Ramos (cell line): Measurements from ENCODE around the gene KCNE2.
"Not testable (repeated sequence)": the region's sequence is repeated elsewhere in the genome, so short reads cannot be mapped to it uniquely, and the experiment has no call there.

Source experiments
- in situ Hi-C: fragments of 300-500 bp; cut with MboI; formaldehyde crosslinking; loops from one replicate; pipeline ENCODE4 v1.14.3; 2022; ENCODE audit warnings: low sequenced_read_pairs; ENCODE audit not compliant: unreplicated experiment

Gene KCNE2

DNA sequence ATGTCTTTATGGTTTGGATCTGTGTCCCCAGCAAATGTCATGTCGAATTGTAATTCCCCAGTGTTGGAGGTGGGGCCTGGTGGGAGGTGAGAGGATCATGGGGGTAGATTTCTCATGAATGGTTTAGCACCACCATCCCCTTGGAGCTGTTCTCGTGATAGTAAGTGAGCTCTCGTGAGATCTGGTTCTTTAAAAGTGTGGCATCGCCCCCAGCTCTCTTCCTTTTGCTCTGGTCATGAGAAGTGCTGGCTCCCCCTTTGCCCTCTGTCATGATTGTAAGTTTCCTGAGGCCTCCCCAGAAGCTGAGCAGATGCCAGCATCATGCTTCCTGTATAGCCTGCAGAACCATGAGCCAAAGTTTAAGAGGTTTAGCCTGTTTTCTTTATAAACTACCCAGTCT is 11.2 kb upstream of the KCNE2 start:
- in situ Hi-C loops, result no loop called here

DNA sequence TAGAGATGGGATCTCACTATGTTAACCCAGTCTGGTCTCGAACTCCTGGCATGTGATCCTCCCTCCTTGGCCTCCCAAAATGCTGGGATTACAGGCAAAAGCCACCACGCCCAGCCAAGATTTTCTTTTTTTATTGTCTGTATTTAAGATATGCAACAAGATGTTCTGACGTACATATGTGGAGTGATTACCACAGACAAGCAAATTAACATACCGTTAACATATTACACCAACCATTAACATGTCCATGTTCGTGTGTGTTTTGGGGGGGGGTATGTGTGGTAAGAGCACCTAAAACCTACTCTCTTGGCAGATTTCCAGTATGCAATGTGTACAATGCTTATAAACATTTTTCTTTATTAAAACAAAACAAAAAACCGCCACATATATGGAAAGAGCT is 10.6 kb upstream of the KCNE2 start:
- in situ Hi-C loops, result no loop called here

DNA sequence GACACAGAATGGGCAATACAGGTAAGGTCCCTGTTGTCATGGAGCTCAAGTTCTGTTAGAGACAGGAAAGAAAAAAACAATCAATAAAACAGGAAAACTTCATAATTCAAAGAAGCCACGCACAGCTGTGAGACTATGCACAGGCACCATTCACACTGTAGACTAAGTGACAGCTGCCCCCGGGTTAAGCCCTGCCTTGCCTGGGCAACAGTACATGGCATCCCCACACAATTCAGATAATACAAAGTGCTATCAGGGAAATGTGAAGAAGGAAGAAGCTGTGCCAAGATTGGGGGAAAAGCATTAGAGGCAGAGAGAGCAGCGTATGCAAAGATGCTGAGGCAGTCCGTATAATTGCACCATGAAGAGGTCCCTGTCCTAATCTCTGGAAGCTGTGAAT is 9.0 kb upstream of the KCNE2 start:
- in situ Hi-C loops, result no loop called here

DNA sequence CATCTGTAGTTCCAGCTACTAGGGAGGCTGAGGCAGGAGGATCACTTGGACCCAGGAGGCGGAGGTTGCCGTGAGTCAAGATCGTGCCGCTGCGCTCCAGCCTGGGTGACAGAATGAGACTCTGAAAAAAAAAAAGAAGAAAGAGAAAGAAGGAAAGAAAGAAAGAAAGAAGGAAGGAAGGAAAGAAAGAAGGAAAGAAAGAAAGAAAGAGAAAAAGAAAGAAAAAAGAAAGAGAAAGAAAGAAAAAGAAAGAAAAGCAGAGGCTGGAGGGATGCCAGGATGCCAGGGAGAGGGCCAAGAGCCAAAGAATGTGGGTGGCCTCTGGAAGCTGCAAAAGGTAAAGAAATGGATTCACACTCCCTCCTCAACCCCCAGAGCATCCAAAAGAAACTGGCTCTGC is 8.2 kb upstream of the KCNE2 start:
- in situ Hi-C loops, result no loop called here

- in situ Hi-C loops, result no loop called here
These were observed 5.9 kb upstream of the KCNE2 start for GRCh38 chr21:34357889-34358288.

- in situ Hi-C loops, result no loop called here
These were observed 4.9 kb upstream of the KCNE2 start for GRCh38 chr21:34358866-34359265.

DNA sequence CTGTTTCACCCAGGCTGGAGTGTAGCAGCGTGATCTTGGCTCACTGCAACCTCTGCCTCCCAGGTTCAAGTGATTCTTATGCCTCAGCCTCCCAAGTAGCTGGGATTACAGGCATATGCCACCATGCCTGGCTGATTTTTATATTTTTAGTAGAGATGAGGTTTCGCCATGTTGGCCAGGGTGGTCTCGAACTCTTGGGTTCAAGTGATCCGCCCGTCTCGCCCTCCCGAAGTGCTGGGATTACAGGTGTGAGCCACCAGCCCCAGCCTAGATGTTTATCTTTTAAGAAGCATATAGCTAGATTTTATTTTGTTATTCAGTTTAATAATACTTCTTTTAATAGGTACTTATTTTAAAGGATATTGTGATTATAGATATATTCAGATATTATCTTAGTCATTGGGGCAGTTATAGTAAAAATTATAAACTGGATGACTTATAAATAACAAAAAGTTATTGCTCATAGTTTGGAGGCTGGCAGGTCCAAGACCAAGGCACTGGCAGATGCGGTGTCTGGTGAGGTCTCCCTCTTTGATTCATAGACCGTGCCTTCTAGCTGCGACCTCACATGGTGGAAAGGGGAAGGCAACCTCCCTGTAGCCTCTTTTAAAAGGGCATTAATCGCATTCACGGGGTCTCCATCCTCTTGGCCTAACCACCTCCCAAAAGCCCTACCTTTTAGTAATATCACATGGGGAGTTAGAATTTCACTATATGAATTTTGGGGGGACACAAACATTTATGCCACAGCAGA is 3.1 kb upstream of the KCNE2 start:
- in situ Hi-C loops, result no loop called here

- in situ Hi-C loops, result no loop called here
These were observed 1.7 kb upstream of the KCNE2 start for GRCh38 chr21:34362136-34362444.

GRCh38 chr21:34362670-34363069 is 1.1 kb upstream of the KCNE2 start:
- in situ Hi-C loops, result no loop called here

DNA sequence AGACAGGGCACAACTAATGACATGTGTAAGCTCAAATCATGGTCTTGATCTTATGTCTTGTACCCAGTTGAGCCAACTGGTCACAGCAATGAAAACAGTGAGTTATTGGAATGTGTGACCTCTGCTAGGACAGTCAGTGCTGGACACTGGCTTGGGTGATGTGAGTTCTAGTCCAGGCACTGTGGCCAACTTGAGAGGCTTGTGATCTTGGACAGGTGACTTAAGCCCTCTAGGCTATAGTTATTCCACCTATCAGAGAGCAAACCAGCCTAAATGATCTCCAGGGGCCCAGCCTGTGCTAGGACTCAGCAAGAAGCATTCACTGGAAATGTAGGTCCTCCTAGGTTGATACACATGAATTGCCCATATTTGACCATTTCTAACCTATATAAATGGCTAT is 1.1 kb downstream of the KCNE2 start:
- in situ Hi-C loops, result no loop called here

GRCh38 chr21:34365809-34366208 is 2.0 kb downstream of the KCNE2 start:
- in situ Hi-C loops, result no loop called here

DNA sequence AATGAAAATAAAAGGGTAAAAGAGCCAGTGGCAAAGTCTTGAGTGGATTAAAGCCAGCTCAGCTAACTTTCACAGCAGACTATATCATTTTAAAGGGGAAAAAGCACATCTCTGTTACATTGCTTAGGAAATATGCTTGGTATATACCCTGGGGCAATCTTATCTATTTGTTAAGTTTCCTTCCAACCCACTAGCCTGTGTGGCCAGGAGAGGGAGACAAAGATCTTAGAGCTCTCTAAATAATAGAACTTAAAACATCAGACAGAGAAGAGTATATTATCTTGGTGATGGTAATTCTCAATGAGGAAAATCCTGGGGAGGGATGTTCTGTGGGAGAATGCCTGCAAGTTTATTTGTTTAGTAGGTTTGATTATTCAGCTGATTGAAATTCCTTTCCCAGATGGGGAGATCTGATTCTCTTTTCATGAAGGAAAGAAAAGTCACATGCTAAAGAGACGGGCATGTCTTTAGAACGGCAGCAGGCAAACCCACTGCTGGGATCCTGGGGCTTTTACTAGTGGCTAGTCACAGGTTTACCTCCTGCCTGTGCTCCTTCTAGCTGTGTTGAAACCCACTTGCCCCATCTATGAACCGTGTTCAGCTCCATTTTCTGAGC is 3.6 kb downstream of the KCNE2 start:
- in situ Hi-C loops, result no loop called here

DNA sequence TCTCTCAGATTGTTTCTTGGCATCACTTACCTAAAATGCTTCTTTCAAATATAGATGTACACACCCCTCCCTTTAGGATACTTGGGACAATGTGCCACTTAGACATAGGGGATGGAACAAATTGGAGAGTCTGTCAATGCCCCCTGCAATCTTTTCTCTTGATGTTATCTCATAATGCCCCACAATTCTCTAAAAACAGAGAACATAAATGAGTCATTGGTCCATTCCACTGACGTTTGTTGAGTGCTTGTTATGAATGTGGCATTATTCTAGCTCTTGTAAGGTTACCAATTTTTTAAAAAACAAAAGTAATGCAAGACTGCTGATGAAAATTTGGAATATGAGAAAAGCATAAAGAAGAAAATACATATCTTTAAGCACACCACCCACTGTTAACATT is 5.9 kb downstream of the KCNE2 start:
- in situ Hi-C loops, result no loop called here

DNA sequence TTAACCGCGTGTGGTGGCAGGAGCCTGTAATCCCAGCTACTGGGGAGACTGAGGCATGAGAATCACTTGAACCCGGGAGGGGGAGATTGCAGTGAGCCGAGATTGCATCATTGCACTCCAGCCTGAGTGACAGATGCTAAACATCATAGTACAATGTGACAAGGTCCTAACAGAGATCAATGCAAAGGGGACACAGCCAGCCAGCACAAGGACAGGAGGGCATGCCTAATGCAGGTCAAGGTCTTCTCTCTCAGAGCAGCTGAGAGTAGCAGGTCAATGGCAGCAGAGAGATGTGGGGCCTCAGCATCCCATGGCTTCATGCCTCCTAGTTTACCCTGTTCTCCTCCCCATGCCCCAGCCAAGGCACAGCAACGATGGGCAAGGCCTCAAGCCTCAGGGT is 8.5 kb downstream of the KCNE2 start:
- in situ Hi-C loops, result no loop called here

DNA sequence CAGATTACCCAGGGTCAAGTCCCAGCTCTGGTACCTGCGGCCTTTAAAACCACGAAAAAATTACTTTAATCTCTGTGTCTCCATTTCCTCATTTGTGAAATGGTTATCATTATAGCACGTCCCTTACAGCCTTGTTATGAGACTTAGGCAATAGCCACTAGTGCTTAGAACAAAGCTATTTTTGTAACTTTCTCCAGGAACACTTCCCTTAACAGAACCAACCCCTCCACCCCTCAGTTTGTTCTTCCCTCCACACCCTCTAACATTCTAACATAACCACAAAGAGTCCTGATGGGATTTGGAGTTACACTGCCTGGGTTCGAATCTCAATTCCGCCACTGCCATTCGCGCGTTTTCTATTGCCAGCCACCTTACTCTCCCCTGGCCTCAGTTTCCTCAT is 10.7 kb downstream of the KCNE2 start:
- in situ Hi-C loops, result not testable (repeated sequence)

GRCh38 chr21:34374940-34375618 is 11.3 kb downstream of the KCNE2 start, which contains the start of gene SMIM11:
TSS of gene SMIM11 (plus strand) at chr21:34375507. CDS start at chr21:34379505, 3,998 bp downstream.
- in situ Hi-C loops, result not testable (repeated sequence)

DNA sequence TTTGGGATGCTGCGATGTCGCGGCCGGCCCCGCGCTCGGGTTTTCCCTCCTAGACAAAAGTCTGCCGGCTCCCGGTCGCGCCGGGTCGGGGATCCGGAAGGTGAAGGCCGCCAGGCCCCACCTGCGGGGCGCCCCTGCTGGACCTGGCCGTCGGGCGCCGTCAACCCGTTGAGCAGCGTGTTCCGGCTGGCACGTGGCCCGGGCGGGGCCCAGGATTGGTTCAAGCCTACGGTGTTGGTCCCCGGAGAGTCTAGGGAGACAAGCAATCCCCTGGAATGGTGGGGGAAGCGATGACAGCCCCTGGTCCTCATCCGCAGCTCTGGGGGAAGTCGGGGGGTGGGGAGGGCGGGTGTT is 11.8 kb downstream of the KCNE2 start:
- in situ Hi-C loops, result not testable (repeated sequence)

DNA sequence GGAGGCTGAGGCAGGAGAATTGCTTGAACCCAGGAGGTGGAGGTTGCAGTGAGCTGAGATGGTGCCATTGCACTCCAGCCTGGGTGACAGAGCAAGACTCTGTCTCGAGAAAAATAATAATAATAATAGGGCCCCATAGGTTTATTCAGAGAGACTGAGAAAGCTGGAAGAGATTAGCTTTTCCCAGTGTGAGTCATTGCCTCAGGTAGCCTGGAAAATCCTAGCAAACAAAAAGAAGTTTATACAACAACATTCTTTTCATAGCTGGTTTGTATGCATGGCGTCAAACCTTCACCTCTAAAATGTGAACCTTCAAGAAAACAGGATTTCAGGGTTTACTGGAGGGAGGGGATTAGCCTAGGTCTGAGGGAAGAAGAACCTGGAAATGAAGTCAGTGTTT is 19.3 kb downstream of the KCNE2 start:
- in situ Hi-C loops, result not testable (repeated sequence)

GRCh38 chr21:34383724-34384415 is 20.1 kb downstream of the KCNE2 start:
- in situ Hi-C loops, result not testable (repeated sequence)

GRCh38 chr21:34400522-34400921 is 36.7 kb downstream of the KCNE2 start:
- in situ Hi-C loops, result not testable (repeated sequence)

DNA sequence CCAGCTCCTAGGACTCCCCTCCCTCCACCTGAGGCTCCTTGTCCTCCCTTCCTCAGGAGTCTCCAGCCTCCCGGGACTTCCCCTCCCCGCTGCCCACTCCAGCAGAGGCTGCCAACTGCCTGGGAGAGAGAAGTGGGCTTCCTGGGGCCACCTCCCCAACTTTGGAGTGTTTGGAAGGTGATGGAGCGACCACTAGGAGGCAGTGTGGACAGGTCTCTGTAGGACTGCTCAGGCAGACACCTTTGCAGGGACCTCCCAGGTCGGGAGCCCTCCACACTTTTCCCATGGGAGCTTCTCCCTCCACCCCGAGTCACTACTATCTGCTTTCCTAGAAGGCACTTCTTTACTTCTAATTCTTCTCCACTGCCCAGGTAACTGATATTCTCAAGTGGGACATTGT is 40.9 kb downstream of the KCNE2 start:
- in situ Hi-C loops, result not testable (repeated sequence)
